ENCODE measurements around the gene DST.
"Not testable (repeated sequence)": the region's sequence is repeated elsewhere in the genome, so short reads cannot be mapped to it uniquely, and the experiment has no call there.

DST gene

DNA sequence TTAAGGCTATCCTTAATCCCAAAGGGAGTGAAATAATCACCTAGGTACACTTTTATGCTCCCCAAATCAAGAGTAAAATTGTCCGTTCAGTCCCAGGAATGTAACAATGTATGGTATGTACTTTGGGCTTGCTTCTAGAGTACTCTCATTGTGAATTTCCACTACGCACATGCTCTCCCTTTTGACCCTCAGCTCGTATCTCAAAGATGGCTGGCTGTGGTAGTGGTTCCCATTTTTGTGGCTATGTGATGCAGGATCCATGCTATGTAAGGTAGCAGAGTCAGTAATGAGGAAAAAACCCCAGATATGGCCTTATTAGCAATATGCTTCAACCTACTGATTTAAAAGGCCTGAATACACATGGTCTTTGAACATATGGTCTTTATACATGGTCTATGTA, 133.7 kb downstream of the DST start:
- Histone ChIP-seq H3K9me3 (ENCODE audit: control insufficient read depth, low read length) (no peaks in the 10 kb centered on the region), H3K4me1 (ENCODE audit: control insufficient read depth, insufficient read depth, low read length) (peaks cover 22% of the 10 kb centered on the region), H3K27me3 (replicated peaks; ENCODE audit: control insufficient read depth, insufficient read depth, low read length) (no peaks in the 10 kb centered on the region), H3K36me3 (ENCODE audit: control insufficient read depth, insufficient read depth, low read length, severe bottlenecking) (peaks cover 78% of the 10 kb centered on the region), H3K9ac (ENCODE audit: low read length) (no peak overlapping the region), H3K4me3 (ENCODE audit: low read length) (no peak overlapping the region)
- DNase-seq (ENCODE audit: low read depth), result no peak

DNA sequence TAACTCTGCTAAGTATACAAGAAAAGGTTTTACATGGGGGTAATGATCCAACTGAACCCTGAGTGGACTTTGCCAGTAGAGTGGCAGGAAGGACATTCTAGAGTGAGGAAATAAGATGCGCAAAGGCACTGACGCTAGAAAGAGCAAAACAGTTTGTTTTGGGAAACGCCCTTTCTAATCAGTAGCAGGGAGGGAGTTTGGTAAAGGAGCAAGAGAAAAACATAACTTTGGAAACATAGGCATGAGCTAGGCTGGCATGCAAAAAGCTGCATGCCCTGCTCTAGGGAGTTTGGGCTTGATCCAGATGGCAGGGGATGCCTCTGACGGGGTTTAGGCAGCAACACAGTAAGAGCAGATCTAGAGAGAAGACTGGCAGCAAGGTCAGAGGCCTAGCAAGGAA, 135.2 kb downstream of the DST start:
- peaks cover 81% of the 10 kb centered on the region for H3K36me3 ChIP-seq (ENCODE audit: control insufficient read depth, insufficient read depth, low read length, severe bottlenecking)
- DNase-seq (ENCODE audit: low read depth), result no peak

DNA sequence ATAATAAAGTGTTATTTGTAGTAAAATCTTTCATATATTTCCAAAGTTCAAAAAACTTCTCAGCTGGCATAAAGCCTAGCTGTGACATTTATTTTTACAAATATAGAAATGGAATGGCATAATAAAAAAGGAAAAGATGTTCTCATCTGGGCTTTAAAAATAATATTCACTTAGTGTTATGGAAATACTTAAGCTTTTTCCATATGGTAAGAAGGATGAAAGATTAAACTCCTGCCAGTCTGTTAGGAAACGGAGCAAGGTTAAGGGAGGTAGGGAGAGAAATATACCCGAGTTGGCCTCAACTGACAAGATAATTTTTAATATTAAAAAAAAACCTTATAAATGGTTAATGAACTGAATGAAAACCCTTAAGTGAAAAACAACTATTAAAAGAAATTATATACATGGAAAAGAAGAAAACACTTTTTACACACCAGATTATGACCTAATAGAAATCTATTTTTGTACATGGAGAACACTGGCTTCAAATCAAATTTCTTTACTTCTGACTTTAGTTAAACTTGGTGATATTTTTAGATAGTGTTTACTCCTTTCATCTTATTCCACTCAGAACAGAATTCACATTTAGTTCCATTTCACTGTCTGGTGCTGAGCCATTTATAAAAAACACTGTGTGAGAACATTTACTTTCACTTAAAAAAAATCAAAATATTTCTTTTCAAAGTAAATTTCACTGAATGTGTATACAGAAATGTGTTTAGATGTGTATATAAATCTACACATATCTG, 137.0 kb downstream of the DST start:
- H3K9me3 ChIP-seq (ENCODE audit: control insufficient read depth, low read length), result no peaks in the 10 kb centered on the region
- no peak overlapping the region for H3K9ac ChIP-seq (ENCODE audit: low read length)
- H3K4me3 ChIP-seq (ENCODE audit: low read length), result no peak overlapping the region
- no peaks in the 10 kb centered on the region for H3K27me3 ChIP-seq (replicated peaks; ENCODE audit: control insufficient read depth, insufficient read depth, low read length)
- no peak for DNase-seq (ENCODE audit: low read depth)
- peaks cover 17% of the 10 kb centered on the region for H3K4me1 ChIP-seq (ENCODE audit: control insufficient read depth, insufficient read depth, low read length)
- peaks cover 75% of the 10 kb centered on the region for H3K36me3 ChIP-seq (ENCODE audit: control insufficient read depth, insufficient read depth, low read length, severe bottlenecking)

More for the DNA sequence above, 135.2 kb downstream of the DST start:
- H3K9me3 ChIP-seq (ENCODE audit: control insufficient read depth, low read length), result no peaks in the 10 kb centered on the region
- H3K4me1 ChIP-seq (ENCODE audit: control insufficient read depth, insufficient read depth, low read length), result peaks cover 17% of the 10 kb centered on the region
- no peaks in the 10 kb centered on the region for H3K27me3 ChIP-seq (replicated peaks; ENCODE audit: control insufficient read depth, insufficient read depth, low read length)
- no peak overlapping the region for H3K9ac ChIP-seq (ENCODE audit: low read length)
- H3K4me3 ChIP-seq (ENCODE audit: low read length), result no peak overlapping the region

DNA sequence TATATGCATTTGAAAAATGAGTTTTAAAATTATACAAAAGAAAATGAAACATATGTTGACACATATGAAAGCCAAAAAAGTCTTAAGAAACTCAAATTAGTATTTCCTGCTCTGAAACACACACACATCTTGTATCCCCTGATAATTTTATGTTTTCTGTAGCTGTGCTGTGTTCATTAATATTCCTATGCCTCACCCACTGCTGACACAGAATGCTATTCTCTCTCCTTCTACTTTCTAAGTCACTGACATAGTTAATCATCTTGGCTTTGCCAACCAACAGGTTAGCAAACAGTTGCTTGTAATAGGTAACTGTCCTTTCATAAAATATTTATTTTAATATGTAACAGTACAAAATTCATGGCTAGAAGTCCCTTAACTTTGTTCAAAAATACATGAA, 140.7 kb downstream of the DST start:
- no peak for DNase-seq (ENCODE audit: low read depth)
- Histone ChIP-seq H3K9ac (ENCODE audit: low read length) (no peak overlapping the region), H3K36me3 (ENCODE audit: control insufficient read depth, insufficient read depth, low read length, severe bottlenecking) (peaks cover 82% of the 10 kb centered on the region), H3K4me3 (ENCODE audit: low read length) (no peak overlapping the region), H3K4me1 (ENCODE audit: control insufficient read depth, insufficient read depth, low read length) (peaks cover 11% of the 10 kb centered on the region), H3K9me3 (ENCODE audit: control insufficient read depth, low read length) (no peaks in the 10 kb centered on the region), H3K27me3 (replicated peaks; ENCODE audit: control insufficient read depth, insufficient read depth, low read length) (no peaks in the 10 kb centered on the region)

DNA sequence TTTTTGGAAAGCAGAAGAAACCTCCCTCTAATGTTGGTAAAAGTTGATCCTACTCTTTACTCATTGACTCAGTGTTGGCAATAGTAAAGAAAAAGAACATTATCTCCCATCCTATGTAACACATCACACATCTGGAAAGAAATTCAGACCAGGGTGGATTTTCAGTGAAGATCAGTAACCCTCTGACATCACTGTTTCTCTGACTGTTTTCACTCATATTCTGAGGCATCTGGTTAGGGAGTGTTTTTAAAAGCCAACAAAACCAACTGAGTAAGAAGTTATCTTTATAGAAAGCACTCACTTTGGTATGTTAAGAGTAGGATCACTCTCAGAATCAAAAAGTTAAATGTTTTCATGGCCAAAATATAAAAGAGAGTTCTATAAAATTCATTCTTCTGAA, 143.6 kb downstream of the DST start:
- Histone ChIP-seq H3K4me3 (ENCODE audit: low read length) (no peak overlapping the region), H3K4me1 (ENCODE audit: control insufficient read depth, insufficient read depth, low read length) (no peaks in the 10 kb centered on the region), H3K27me3 (replicated peaks; ENCODE audit: control insufficient read depth, insufficient read depth, low read length) (no peaks in the 10 kb centered on the region), H3K9me3 (ENCODE audit: control insufficient read depth, low read length) (no peaks in the 10 kb centered on the region), H3K36me3 (ENCODE audit: control insufficient read depth, insufficient read depth, low read length, severe bottlenecking) (peaks cover 75% of the 10 kb centered on the region), H3K9ac (ENCODE audit: low read length) (no peak overlapping the region)
- no peak for DNase-seq (ENCODE audit: low read depth)

DNA sequence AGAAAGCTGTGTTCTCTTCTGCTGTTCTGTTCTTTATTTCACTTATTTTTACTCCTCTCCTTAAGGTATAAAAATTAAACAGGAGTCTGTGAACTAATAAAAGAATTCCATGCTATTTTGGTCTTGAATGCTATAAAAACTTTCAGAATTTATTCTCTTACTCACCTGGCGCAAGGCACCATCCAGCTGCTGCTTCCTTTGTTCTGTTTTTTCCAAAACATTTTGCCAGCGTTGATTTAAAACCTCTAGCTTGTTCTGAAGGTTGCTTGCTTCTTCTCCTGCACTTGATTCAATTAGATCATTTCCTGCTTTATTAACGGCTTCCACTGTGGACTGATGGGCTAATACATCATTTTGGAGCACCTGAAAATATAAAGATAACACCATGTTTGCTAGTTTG, 145.0 kb downstream of the DST start:
- no peaks in the 10 kb centered on the region for H3K9me3 ChIP-seq (ENCODE audit: control insufficient read depth, low read length)
- peaks cover 6% of the 10 kb centered on the region for H3K4me1 ChIP-seq (ENCODE audit: control insufficient read depth, insufficient read depth, low read length)
- H3K9ac ChIP-seq (ENCODE audit: low read length), result no peak overlapping the region
- H3K36me3 ChIP-seq (ENCODE audit: control insufficient read depth, insufficient read depth, low read length, severe bottlenecking), result peaks cover 74% of the 10 kb centered on the region
- DNase-seq (ENCODE audit: low read depth), result no peak
- no peak overlapping the region for H3K4me3 ChIP-seq (ENCODE audit: low read length)
- H3K27me3 ChIP-seq (replicated peaks; ENCODE audit: control insufficient read depth, insufficient read depth, low read length), result no peaks in the 10 kb centered on the region

DNA sequence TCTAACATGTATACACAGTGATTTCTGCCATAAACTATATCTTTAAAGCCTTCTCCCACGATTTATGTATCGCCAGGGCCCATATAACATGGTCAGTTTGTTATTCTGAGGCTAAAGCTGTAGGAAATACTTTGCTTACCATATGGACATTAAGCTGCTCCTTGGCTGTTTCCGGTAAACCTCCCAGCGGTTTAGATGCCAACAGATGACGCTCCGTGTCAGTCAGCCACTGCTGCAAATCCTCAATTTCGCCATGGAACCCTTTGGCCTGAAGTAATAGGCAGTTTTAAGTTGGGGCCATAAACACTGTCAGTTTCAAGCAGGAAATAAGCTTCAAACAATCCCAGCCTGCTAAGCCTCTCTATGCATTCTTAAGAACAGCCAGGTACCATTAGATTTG, 145.4 kb downstream of the DST start:
- Histone ChIP-seq H3K4me1 (ENCODE audit: control insufficient read depth, insufficient read depth, low read length) (peaks cover 10% of the 10 kb centered on the region), H3K9ac (ENCODE audit: low read length) (no peak overlapping the region), H3K27me3 (replicated peaks; ENCODE audit: control insufficient read depth, insufficient read depth, low read length) (no peaks in the 10 kb centered on the region), H3K9me3 (ENCODE audit: control insufficient read depth, low read length) (no peaks in the 10 kb centered on the region), H3K36me3 (ENCODE audit: control insufficient read depth, insufficient read depth, low read length, severe bottlenecking) (peaks cover 74% of the 10 kb centered on the region), H3K4me3 (ENCODE audit: low read length) (no peak overlapping the region)
- DNase-seq (ENCODE audit: low read depth), result no peak

DNA sequence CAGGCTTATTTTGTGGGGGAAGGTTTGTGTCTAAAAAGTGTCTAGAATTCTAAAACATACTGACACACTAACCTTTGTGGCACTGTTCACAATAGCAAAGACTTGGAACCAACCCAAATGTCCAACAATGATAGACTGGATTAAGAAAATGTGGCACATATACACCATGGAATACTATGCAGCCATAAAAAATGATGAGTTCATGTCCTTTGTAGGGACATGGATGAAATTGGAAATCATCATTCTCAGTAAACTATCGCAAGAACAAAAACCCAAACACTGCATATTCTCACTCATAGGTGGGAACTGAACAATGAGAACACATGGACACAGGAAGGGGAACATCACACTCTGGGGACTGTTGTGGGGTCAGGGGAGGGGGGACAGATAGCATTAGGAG, 146.0 kb downstream of the DST start:
- not testable (repeated sequence) for DNase-seq (ENCODE audit: low read depth); H3K27me3 ChIP-seq (replicated peaks; ENCODE audit: control insufficient read depth, insufficient read depth, low read length); H3K9me3 ChIP-seq (ENCODE audit: control insufficient read depth, low read length); H3K9ac ChIP-seq (ENCODE audit: low read length); H3K4me3 ChIP-seq (ENCODE audit: low read length)
- Histone ChIP-seq H3K36me3 (ENCODE audit: control insufficient read depth, insufficient read depth, low read length, severe bottlenecking) (peaks cover 76% of the 10 kb centered on the region), H3K4me1 (ENCODE audit: control insufficient read depth, insufficient read depth, low read length) (peaks cover 15% of the 10 kb centered on the region)

DNA sequence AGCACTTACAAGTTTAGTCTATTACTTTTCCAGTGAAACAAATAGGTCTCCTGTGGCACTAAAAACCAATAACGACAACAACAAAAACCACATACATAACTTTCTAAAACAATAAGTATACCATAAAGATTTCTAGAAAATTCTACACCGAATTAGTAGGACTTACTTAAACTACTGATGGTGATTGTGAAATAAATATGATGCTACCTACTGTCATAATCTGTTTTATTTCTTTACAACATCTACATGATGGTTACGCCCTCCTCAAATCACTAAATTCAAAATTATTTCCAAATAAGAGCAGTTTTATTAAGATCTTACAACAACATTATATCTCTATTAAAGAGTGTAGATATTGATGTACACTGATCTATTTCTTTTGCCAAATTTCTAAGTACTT, 147.0 kb downstream of the DST start:
- no peak for DNase-seq (ENCODE audit: low read depth)
- H3K9me3 ChIP-seq (ENCODE audit: control insufficient read depth, low read length), result no peaks in the 10 kb centered on the region
- no peaks in the 10 kb centered on the region for H3K27me3 ChIP-seq (replicated peaks; ENCODE audit: control insufficient read depth, insufficient read depth, low read length)
- no peak overlapping the region for H3K9ac ChIP-seq (ENCODE audit: low read length)
- peaks cover 79% of the 10 kb centered on the region for H3K36me3 ChIP-seq (ENCODE audit: control insufficient read depth, insufficient read depth, low read length, severe bottlenecking)
- H3K4me3 ChIP-seq (ENCODE audit: low read length), result no peak overlapping the region
- peaks cover 25% of the 10 kb centered on the region for H3K4me1 ChIP-seq (ENCODE audit: control insufficient read depth, insufficient read depth, low read length)

DNA sequence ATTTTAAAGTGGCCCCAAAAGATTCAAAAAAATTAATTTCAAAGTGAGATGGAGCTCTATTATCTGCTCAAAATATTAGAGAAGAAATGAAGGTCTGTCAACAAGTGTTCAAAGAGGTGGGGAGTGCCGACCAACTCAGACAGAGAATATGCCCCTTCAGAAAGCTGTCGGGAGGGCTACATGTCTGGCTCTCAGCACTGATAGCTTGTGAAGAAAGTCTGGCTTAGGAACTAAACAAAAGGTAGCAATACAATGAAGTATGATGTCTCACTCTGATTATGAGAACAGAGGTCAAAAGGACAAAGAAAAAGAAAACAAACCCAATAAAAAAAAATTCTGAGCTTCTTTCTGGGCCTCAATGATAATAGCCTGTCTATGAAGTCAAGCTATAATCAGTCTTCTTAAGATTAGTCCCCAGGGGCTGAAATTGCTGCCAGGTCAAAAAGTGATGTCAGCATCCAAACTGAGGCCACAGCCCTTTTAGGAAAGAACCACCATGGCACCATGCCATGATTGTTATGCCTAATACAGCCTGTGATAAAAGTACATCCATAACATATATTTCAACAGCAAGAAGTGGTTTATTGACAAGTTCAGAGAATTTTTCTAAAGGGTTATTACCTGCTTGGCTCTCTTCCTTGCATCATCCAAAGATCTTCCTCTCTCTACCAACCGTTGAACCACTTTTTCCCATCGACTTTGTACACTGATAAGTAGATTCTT, 150.9 kb downstream of the DST start:
- H3K4me1 ChIP-seq (ENCODE audit: control insufficient read depth, insufficient read depth, low read length), result peaks cover 28% of the 10 kb centered on the region
- H3K36me3 ChIP-seq (ENCODE audit: control insufficient read depth, insufficient read depth, low read length, severe bottlenecking), result peaks cover 70% of the 10 kb centered on the region
- no peaks in the 10 kb centered on the region for H3K9me3 ChIP-seq (ENCODE audit: control insufficient read depth, low read length)
- no peak overlapping the region for H3K9ac ChIP-seq (ENCODE audit: low read length)
- no peaks in the 10 kb centered on the region for H3K27me3 ChIP-seq (replicated peaks; ENCODE audit: control insufficient read depth, insufficient read depth, low read length)
- H3K4me3 ChIP-seq (ENCODE audit: low read length), result no peak overlapping the region
- DNase-seq (ENCODE audit: low read depth), result no peak

DNA sequence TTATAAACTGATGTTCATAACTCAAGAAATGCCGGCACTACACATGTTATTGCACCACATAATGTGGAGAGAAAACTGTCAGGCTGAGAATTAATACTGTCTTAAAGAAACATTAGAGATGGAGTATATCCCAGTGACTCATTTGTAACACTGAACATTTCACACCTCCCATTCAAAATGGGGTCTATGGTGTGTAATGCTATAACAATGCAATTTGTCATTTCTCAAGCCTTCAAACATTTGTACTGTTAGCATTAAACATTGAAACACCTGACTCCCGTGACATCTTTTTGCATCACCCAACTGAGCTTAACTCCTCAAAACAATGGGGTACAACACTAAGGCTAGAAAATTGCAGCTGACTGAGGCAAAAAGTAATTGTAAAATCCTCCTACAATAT, 151.7 kb downstream of the DST start:
- Histone ChIP-seq H3K9me3 (ENCODE audit: control insufficient read depth, low read length) (no peaks in the 10 kb centered on the region), H3K36me3 (ENCODE audit: control insufficient read depth, insufficient read depth, low read length, severe bottlenecking) (peaks cover 68% of the 10 kb centered on the region), H3K4me1 (ENCODE audit: control insufficient read depth, insufficient read depth, low read length) (peaks cover 28% of the 10 kb centered on the region), H3K9ac (ENCODE audit: low read length) (no peak overlapping the region), H3K27me3 (replicated peaks; ENCODE audit: control insufficient read depth, insufficient read depth, low read length) (no peaks in the 10 kb centered on the region), H3K4me3 (ENCODE audit: low read length) (no peak overlapping the region)
- DNase-seq (ENCODE audit: low read depth), result no peak
